PC-9 (cell line): ENCODE results near the gene CCDC9. TPM values are rescaled to one million over a fixed set of nuclear protein-coding genes. Genes with fewer than 3 reads are reported as not detected.
A peak's percentile ranks its signal among the peaks of the same experiment; 100 is the strongest.

ENCODE experiments used
- BruUV-seq: library from RNA; stranded (reverse); fragments of 400-500 nt; replicated peaks from 2 replicates; lab custom pipeline; 2021; lab: Mats Ljungman, UMichigan
- CTCF ChIA-PET: fragments of 300-600 bp; sonication (Branson Sonifier 250); formaldehyde crosslinking; loops from one replicate; lab custom pipeline; 2022; ENCODE audit warnings: antibody characterized with exemption; lab: Charles Lee
- POLR2A ChIA-PET: fragments of 300-600 bp; sonication (Branson Sonifier 250); formaldehyde crosslinking; loops from one replicate; lab custom pipeline; 2022; ENCODE audit warnings: antibody characterized with exemption; ENCODE audit not compliant: unreplicated experiment; lab: Charles Lee
- DNase-seq, 2 experiments: peaks; one replicate each; pipeline versions ENCODE4 v3.0.0 to v3.0.0-alpha.2; 2015 to 2022; ENCODE audit warnings: mixed read lengths in 1 of 2
- H2AFZ ChIP-seq: fragments of 200-600 bp; sonication (generic); 2 replicates; pipeline ENCODE4 v1.8.1; 2017; ENCODE audit warnings: antibody characterized with exemption
- H3F3A ChIP-seq: fragments of 200-600 bp; sonication (generic); 2 replicates; pipeline ENCODE4 v1.8.1; 2017; ENCODE audit warnings: antibody characterized with exemption, mild to moderate bottlenecking, low read depth; ENCODE audit not compliant: insufficient read depth
- H3K27ac ChIP-seq: fragments of 200-600 bp; sonication (generic); 2 replicates; pipeline ENCODE4 v1.6.1; 2016; ENCODE audit warnings: mixed run types
- H3K27me3 ChIP-seq: fragments of 200-600 bp; sonication (generic); 2 replicates; pipeline ENCODE4 v1.6.1; 2016; ENCODE audit warnings: low read depth, mixed run types; ENCODE audit not compliant: insufficient read depth
- H3K36me3 ChIP-seq: fragments of 200-600 bp; sonication (generic); 2 replicates; pipeline ENCODE4 v1.6.1; 2016; ENCODE audit warnings: low read depth, mixed run types
- H3K4me1 ChIP-seq: fragments of 200-600 bp; sonication (generic); replicated peaks from 2 replicates; pipeline ENCODE4 v1.6.1; 2016; ENCODE audit warnings: mixed run types; ENCODE audit not compliant: insufficient read depth
- H3K4me2 ChIP-seq: fragments of 200-600 bp; sonication (generic); 2 replicates; pipeline ENCODE4 v1.6.1; 2017; ENCODE audit warnings: mixed run types
- H3K4me3 ChIP-seq: fragments of 200-600 bp; sonication (generic); 2 replicates; pipeline ENCODE4 v1.6.1; 2016; ENCODE audit warnings: mixed run types
- H3K79me2 ChIP-seq: fragments of 200-600 bp; sonication (generic); 2 replicates; pipeline ENCODE4 v1.6.1; 2017; ENCODE audit warnings: low read depth, mixed run types
- H3K9me2 ChIP-seq: fragments of 200-600 bp; sonication (generic); 2 replicates; pipeline ENCODE4 v1.8.1; 2017; ENCODE audit warnings: mild to moderate bottlenecking; ENCODE audit not compliant: insufficient read depth
- H3K9me3 ChIP-seq: fragments of 200-600 bp; sonication (generic); 2 replicates; pipeline ENCODE4 v1.8.1; 2016; ENCODE audit warnings: low read depth; ENCODE audit not compliant: insufficient read depth
- H4K20me1 ChIP-seq: fragments of 200-600 bp; sonication (generic); 2 replicates; pipeline ENCODE4 v1.8.1; 2017; ENCODE audit not compliant: insufficient read depth
- EZH2 ChIP-seq: fragments of 200-600 bp; sonication (generic); IDR thresholded peaks from 2 replicates; pipeline ENCODE4 v1.8.0; 2017; ENCODE audit warnings: antibody characterized with exemption, low read depth
- intact Hi-C: fragments of 100-400 bp; cut with micrococcal nuclease; formaldehyde crosslinking; loops from one replicate; pipeline ENCODE4 v1.10.0; 2022; ENCODE audit not compliant: unreplicated experiment
- total RNA-seq: library from RNA; stranded (reverse); gene quantifications from 2 replicates; pipeline ENCODE4 v1.2.3, GENCODE V29; 2021
- TF ChIP-seq, protein P1 (sequence below): fragments of 200-600 bp; sonication (generic); conservative IDR thresholded peaks from 2 replicates; pipeline ENCODE4 v1.6.1; 2017; ENCODE audit warnings: mixed run types, antibody characterized with exemption, mild to moderate bottlenecking, moderate library complexity

Gene CCDC9
- total RNA-seq, 1 experiment from 2014 or later: 37.0 TPM

DNA sequence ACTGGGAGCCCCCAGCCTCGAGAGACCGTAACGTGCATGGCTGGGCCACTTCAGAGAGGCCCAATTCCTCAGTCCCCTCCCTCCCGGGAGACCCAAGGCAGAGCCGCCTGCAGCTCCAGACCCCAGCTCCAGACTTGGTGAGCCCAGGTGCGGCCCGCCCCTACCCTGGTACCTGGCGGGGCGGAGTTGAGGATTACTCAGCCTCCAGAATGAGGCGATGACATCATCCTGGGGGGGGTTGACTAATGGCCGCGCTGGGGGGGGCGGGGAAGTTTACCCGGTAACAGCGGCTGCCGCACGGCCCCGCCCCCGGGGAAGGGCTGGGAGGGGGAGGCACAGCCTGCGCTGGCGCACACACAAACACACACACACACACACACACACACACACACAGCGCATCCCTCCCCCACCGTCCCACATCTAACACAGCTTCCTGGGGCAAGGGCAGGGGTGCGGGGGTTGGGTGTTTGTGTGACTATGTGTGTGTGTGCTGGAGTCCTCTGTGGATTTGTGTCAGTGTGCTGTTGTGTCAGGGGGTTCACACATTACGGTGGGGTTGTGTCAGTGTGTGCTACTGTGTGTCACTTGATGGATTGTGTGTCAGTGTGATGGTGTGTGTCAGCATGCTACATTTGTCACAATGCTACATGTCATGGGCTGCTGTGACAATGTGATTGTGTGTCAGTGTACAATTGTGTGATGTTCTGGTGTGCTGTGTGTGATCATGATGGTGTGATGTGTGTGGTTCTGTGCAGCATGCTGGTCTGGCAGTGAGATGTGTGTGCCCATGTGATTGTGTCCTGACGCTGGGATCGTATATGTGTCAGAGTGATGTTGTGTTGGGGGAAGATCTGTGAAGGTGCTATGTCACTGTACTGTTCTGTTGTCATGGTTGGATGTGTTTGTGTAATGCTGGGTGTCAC, 15.1 kb upstream of the CCDC9 start:
- POLR2A ChIA-PET: interaction anchor here (0.6 kb wide), 5 partner anchors 30 to 1123 kb away, joined by 3 to 36 read pairs (median 5); partner anchors contain the start of genes SYNGR4, TMEM143 and ZC3H4

DNA sequence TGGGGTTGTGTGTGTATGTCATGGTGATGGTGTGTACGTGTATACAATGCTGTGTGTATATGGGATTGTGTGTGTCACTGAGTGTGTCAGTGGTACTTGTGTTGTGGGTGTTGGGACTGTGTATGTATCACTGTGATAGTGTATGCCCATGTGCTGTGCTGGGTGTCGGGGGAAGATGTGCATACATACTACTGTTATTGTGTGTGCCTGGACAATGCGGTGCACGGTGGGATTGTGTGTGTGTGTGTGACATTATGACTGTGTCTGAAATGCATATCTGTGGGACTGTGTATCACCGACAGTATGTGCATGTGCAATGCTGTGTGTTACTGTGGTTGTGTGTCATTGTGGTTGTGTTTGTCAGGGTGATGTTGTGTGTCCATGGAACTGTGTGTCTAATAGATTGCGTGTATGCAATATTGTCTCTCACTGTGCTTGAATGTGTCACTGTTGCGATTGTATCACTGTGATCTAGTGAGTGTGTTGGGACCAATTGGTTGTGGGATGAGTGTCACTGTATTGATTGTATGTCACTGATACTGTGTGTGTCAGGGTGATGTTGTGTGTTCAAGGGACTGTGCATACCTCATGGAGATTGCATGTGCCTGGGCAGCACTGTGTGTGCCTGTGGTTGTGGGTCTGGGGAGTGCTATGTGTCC, 14.3 kb upstream of the CCDC9 start:
- no peaks in the 10 kb centered on the region for H4K20me1 ChIP-seq
- H3K79me2 ChIP-seq: no peaks in the 10 kb centered on the region
- no peaks in the 10 kb centered on the region for H3K36me3 ChIP-seq
- no peaks in the 10 kb centered on the region for H3K27me3 ChIP-seq
- H3K9me3 ChIP-seq: no peaks in the 10 kb centered on the region
- H3K27ac ChIP-seq: no peak overlapping the region
- ChIA-PET POLR2A (no interaction called here), CTCF (no interaction called here)
- BruUV-seq: no TSS peak
- DNase-seq: peak in 1 of 2 experiments; percentile 46
- peak overlapping the region; percentile 84 for H3K4me2 ChIP-seq
- H3F3A ChIP-seq: peaks cover 53% of the 10 kb centered on the region
- intact Hi-C loops: loop anchor here (2.0 to 5.0 kb wide), 2 partner anchors 15 to 230 kb away; no protein-coding TSS in a partner anchor
- no peaks in the 10 kb centered on the region for H3K9me2 ChIP-seq
- TF ChIP-seq, protein P1, sequence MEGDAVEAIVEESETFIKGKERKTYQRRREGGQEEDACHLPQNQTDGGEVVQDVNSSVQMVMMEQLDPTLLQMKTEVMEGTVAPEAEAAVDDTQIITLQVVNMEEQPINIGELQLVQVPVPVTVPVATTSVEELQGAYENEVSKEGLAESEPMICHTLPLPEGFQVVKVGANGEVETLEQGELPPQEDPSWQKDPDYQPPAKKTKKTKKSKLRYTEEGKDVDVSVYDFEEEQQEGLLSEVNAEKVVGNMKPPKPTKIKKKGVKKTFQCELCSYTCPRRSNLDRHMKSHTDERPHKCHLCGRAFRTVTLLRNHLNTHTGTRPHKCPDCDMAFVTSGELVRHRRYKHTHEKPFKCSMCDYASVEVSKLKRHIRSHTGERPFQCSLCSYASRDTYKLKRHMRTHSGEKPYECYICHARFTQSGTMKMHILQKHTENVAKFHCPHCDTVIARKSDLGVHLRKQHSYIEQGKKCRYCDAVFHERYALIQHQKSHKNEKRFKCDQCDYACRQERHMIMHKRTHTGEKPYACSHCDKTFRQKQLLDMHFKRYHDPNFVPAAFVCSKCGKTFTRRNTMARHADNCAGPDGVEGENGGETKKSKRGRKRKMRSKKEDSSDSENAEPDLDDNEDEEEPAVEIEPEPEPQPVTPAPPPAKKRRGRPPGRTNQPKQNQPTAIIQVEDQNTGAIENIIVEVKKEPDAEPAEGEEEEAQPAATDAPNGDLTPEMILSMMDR: no peak
- TF ChIP-seq EZH2: no peak
- H3K4me3 ChIP-seq: 0 out of 2 replicates have a peak overlapping the region, but pooled peaks have one; percentile 44
- no peak overlapping the region for H2AFZ ChIP-seq
- H3K4me1 ChIP-seq: peaks cover 26% of the 10 kb centered on the region

More for the DNA sequence above, 15.1 kb upstream of the CCDC9 start:
- CTCF ChIA-PET: interaction anchor here (0.7 kb wide), 1 partner anchor 187 kb away, joined by 4 read pairs; no protein-coding TSS in a partner anchor
- peak; percentile 76 to 81 for DNase-seq
- Histone ChIP-seq H3K4me2 (peak overlapping the region; percentile 84), H3K79me2 (no peaks in the 10 kb centered on the region), H4K20me1 (no peaks in the 10 kb centered on the region), H3K9me3 (no peaks in the 10 kb centered on the region), H3F3A (peaks cover 52% of the 10 kb centered on the region), H3K27ac (0 out of 2 replicates have a peak overlapping the region, but pooled peaks have one; percentile 6), H3K4me3 (peak overlapping the region; percentile 44; the same call in 1 of the 2 replicates), H3K4me1 (peaks cover 26% of the 10 kb centered on the region), H3K27me3 (no peaks in the 10 kb centered on the region), H3K36me3 (no peaks in the 10 kb centered on the region), H3K9me2 (no peaks in the 10 kb centered on the region), H2AFZ (no peak overlapping the region)
- intact Hi-C loops: loop anchor here (2.0 to 5.0 kb wide), 2 partner anchors 14 to 229 kb away; no protein-coding TSS in a partner anchor
- TF ChIP-seq, protein P1: no peak
- TF ChIP-seq EZH2: no peak
- BruUV-seq: TSS peak; percentile 77

DNA sequence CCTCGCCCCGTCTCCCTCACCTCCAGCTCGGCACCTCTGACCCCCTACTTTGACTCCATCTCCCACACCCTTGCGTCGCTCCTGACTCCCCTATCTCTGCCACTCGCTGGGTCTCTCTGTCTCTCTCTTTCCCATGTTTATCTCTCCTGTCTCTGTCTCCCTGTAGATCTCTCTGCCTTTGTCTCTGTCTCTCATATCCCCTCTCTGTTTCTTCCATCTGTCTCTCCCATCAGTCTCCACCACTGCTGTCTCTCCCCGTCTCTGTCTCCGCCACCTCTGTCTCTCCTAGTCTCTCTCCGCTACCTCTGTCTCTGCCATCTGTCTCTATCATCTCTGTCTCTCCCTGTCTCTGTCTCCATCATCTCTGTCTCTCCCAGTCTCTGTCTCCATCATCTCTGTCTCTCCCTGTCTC, 13.0 kb upstream of the CCDC9 start:
- no peak for DNase-seq
- no peaks in the 10 kb centered on the region for H4K20me1 ChIP-seq
- peak overlapping the region; percentile 71 for H3K4me3 ChIP-seq
- ChIA-PET POLR2A (no interaction called here), CTCF (interaction anchor here (1.5 kb wide), 1 partner anchor 11 kb away, joined by 5 read pairs; no protein-coding TSS in a partner anchor)
- TF ChIP-seq EZH2: no peak
- TF ChIP-seq, protein P1: no peak
- H3K9me3 ChIP-seq: no peaks in the 10 kb centered on the region
- H3K79me2 ChIP-seq: no peaks in the 10 kb centered on the region
- peaks cover 26% of the 10 kb centered on the region for H3K4me1 ChIP-seq
- no TSS peak for BruUV-seq
- peaks cover 44% of the 10 kb centered on the region for H3F3A ChIP-seq
- intact Hi-C loops: loop anchor here (5.0 kb wide), 1 partner anchor 231 kb away; no protein-coding TSS in a partner anchor
- peak overlapping the region; percentile 87 for H3K27ac ChIP-seq
- no peaks in the 10 kb centered on the region for H3K9me2 ChIP-seq
- H3K27me3 ChIP-seq: no peaks in the 10 kb centered on the region
- H3K36me3 ChIP-seq: no peaks in the 10 kb centered on the region
- peak overlapping the region; percentile 90 for H3K4me2 ChIP-seq
- H2AFZ ChIP-seq: no peak overlapping the region
